T-helper 9 cell (primary cell): Measurements from ENCODE around the gene GON4L.
"Not testable (repeated sequence)": the region's sequence is repeated elsewhere in the genome, so short reads cannot be mapped to it uniquely, and the experiment has no call there.

Experiments
- DNase-seq: peaks from one replicate; pipeline ENCODE4 v3.0.0-alpha.2; 2020

The GON4L gene

GRCh38 chr1:155867766-155868165, 10.8 kb upstream of the GON4L start:
- no peak for DNase-seq

DNA sequence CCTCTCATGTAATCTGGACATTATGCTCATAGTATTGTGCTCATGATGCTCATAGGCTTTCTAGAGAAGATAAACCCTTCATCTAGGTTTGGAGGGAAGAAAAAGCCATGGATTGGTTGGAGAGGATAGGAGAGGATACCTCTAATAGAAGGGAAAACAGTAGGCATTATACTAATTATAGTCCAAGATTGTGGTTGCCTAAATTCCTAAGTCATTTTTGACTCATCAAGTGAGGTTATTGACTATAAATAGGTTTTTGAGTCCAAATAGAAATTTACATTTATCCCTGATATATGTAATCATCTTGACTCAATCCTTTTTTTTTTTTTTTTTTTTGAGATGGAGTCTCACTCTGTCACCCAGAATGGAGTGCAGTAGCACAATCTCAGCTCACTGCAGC, 7.4 kb upstream of the GON4L start:
- no peak for DNase-seq

DNA sequence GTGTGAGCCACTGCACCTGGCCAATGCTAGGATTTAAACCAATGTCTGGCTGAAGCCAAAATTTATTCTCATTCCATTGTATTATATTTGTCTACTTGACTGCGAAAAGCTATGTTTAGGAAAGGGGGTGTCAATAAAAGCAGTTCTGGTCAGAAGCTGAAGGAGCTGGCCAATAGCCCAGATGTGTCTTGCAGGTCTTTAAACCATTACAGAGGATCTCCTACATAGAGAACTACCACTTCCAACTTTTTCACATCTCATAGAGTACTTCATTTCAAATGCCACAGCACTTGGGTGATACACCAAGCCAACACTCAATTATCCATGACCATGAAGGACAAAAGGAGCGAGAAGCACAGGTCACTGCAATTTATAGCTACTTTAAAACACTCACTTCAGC, 4.9 kb upstream of the GON4L start:
- no peak for DNase-seq

DNA sequence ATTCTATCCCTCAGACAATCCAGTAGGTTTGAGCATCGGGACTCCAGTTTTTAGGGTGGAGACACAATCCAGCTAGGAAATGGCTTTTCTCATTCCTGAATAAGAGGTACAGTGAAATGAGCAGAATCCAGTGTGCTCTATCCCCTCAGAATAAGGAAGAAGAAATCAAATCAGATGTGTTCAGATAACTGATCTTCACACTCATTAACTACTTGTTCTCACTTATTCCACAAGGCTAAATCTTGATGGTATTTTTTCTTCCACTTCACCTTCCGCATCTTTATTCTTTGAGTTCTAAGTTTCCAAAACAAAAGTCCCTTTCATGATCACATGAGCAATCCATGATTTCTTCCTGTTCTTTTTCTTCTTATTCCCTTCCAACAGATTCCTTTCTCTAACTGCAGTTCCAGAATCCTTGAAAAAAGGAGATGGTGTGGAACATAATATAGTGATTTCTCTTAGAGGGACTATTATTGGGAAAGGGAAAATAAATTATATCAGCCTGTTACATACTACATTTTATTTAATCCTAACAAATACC, 4.0 kb upstream of the GON4L start:
- DNase-seq = no peak

- peak; percentile 48 for DNase-seq
Observed at GRCh38 chr1:155859881-155860871, 3.2 kb upstream of the GON4L start.

GRCh38 chr1:155859234-155859829, 2.3 kb upstream of the GON4L start, which contains the start of gene SYT11:
Gene SYT11 (plus strand): TSS chr1:155859567. CDS start chr1:155859762, 195 bp downstream.
- peak; percentile 90 for DNase-seq

DNA sequence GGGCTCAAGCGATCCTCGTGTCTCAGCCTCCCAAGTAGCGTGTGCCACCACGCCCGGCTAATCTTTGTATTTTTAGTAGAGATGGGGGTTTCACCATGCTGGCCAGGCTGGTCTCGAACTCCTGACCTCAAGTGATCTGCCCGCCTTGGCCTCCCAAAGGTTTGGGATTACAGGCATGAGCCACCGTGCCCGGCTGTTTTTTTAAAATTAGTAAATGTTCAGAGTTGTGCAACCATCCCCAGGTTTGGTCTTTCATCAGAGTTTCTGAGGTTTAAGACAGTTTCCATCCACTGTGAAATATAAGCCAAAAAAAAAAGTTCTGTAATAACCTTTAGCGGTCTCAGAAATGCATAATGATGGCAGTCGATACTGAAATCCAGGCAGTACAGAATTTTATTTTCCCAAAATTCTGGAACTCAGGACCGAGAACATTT, 1.8 kb upstream of the GON4L start:
- no peak for DNase-seq

DNA sequence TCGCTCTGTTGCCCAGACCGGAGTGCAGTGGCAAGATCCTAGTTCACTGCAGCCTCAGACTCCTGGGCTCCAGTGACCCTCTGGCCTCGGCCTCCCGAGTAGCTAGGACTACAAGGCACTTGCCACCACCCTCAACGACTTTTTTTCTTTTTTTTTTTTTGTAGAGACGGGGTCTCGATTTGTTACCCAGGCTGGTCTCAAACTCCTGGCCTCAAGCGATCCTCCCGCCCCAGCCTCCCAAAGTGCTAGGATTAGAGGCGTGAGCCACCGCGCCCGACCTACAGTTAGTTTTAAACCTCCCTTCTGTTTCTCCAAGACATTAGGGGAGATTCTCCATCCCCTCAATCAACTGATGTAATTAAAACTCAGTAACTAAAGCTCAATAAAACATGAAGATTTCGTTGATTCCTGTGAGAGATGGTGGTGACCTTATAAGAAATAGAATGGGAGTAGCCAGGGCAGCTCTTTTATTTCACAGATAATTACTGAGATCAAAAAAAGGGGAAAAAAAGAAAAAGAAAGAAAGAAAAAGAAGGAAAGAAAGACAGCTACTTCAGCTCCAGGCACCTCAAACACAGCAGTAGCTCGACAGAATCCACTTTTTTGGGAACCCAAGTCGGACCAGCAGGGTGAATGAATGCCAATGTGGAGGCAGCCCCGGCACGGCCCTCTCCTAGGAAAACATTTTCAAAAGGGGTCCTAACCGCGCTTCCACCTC, 598 bp downstream of the GON4L start:
- no peak for DNase-seq

DNA sequence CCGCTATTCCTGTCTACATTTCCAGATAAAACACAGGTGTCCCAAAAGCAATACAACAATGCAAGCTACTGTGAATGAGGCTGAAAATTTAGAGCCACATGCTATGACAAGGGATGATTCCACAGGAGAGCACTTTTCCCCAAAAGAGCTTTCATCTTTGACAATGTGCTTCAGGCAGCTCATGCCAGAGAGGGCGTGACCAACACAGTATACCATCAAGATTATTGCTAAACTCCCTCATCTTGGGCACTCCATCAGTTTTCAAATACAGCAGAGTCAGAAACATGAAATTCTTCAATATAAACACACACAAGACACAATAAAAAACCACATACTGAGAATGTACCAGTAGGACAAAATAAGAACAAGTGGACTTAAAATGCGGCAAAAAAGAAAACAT, 6.7 kb downstream of the GON4L start:
- DNase-seq = no peak

GRCh38 chr1:155847823-155848529, 9.0 kb downstream of the GON4L start:
- DNase-seq = no peak

DNA sequence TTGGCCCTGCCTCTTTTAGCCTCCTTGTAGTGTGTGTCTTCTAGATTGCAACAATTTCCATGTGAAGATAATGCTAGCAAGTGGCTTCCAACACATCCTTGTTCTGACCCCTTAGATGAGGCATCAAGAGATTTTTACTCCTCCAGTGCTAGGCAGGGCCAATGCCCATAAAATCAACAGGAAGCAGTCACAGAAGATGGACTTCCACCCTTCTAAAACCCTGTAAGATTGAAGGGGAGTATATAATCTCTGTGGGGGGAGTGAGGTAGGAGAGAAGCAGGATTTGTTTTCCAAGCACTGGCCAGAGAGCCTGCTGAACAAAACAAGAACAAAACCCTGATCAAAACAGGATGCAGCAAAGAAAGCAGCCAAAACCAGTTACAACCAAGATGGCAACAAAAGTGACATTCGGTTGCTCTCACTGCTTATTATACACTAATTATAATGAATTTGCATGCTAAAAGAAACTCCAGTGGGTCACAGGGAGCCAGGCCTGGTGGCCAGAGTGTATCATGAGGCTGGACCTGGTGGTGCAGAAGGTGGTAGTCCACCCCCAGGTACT, 12.1 kb downstream of the GON4L start:
- DNase-seq = no peak

GRCh38 chr1:155840386-155840785, 16.6 kb downstream of the GON4L start:
- DNase-seq = no peak

DNA sequence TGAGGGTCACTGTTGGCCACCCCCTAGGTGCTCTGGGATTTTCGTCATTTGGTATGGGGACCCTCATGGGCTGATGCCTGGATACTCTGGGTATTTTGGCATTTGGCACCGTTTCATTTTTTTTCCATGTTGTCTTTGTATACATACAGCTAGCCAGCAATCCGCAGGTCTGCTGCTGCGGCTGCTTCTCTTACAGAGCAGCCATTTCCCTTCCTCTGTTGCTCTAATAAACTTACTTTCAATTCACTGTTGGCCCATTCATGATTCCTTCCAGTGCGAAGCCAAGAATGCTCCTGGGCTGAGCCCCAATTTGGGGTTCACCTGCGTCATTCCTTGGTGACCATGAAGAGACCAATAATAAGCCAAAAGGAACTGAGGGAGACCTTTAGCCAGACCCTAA, 21.5 kb downstream of the GON4L start:
- no peak for DNase-seq

GRCh38 chr1:155834927-155835399, 22.1 kb downstream of the GON4L start:
- DNase-seq = not testable (repeated sequence)

GRCh38 chr1:155834296-155834926, 22.6 kb downstream of the GON4L start:
- no peak for DNase-seq

GRCh38 chr1:155833665-155834295, 23.2 kb downstream of the GON4L start:
- no peak for DNase-seq

DNA sequence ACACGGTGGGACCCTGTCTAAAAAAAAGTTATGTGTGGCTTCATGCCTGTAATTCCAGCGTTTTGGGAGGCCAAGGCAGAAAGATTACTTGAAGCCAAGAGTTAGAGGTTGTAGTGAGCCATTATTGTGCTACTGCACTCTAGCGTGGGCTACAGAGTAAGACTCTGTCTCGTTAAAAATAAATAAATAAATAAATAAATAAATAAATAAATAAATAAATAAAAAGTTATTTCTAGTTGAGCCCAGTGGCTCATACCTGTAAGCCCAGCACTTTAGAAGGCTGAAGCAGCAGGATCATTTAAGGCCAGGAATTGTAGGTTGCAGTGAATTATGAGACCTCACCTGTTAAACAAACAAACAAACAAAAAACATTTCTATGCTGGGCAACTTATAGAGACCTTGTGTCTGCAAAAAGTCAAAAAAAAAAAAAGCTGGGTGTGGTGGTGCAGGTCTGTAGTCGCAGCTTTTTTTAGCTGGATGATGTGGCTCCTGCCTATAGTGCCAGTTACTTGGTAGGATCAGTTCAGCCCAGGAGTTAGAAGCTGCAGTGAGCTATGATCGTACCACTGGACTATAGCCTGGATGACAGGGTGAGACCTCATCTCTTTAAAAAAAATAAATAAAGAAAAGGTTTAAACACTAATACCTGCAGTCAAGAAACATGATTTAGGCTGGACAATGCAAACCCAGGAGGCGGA, 25.6 kb downstream of the GON4L start:
- no peak for DNase-seq

GRCh38 chr1:155827450-155827849, 29.6 kb downstream of the GON4L start:
- DNase-seq = no peak

GRCh38 chr1:155816351-155816750, 40.7 kb downstream of the GON4L start:
- DNase-seq = no peak

DNA sequence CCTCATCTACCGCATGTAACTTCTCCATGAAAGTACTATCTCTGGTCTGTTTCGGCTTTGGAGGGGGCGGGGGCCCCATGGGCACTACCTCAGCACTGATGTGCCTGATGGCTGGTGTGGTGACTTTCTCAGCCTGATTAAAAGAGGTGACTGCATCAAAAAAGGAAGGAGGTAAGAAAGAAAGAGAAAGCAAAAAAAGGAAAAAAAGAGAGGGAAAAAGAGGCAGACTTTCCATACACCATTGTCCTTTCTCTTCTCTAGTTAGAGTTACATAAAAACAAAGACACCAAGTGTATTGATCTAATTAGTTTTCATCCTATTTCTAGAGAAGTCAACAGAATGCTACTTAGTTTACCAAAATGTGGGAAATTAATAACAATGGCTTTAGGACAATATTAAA, 43.3 kb downstream of the GON4L start:
- DNase-seq = no peak
